ENCODE measurements around the gene BCL2A1. TPM values are rescaled to one million over a fixed set of nuclear protein-coding genes. Genes with fewer than 3 reads are reported as not detected.

BCL2A1 gene
- total RNA-seq, 2 donors from 2014 or later: not detected

DNA sequence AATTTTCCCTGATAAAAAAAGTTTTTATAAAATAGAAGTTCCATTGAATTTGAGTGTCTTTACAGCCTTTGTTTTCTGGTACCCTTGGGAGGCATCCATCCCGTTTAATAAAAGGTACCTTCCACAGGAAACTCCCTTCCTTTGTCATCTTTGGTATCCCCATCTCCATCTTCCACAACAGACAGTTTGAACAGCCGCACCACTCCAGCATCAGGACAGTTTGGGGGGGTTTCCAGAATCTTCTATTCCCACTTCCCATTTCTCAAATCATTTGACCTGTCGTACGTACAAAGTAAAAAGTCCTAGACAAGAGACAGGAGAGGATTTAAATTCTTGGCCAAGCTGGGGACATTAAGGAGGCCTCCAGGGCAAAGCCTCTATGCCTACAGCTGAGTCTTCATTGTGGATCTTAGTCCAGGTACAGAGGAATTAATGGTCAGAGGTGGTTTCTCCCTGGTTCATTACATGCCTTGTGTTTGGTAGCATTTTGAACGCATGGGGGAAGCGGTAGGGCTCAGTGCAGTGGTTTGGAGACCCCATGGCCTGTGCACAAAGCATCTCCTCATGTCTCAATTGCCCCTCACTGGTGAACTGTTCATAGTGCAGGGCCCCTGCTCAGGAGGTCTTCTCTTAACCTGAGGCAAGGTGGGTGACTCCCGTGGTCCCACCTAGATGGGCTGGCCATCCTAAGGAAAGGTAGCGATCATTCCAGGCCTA, 19.4 kb upstream of the BCL2A1 start:
- Mint-ChIP-seq H3K36me3 (ENCODE audit: low read depth) (no peaks in the 10 kb centered on the region), H3K27me3 (ENCODE audit: insufficient read depth) (no peaks in the 10 kb centered on the region), H3K9me3 (peaks cover 2% of the 10 kb centered on the region), H3K27ac (no peak overlapping the region), H3K4me1 (no peaks in the 10 kb centered on the region), H3K4me3 (no peak overlapping the region)
- Histone ChIP-seq H3K4me3 (ENCODE audit: low read length) (no peak overlapping the region), H3K9ac (ENCODE audit: extremely low read depth, low read length, poor library complexity, severe bottlenecking) (no peak overlapping the region), H3K4me1 (ENCODE audit: control insufficient read depth, insufficient read depth, low read length) (no peaks in the 10 kb centered on the region), H3K27me3 (ENCODE audit: control insufficient read depth, insufficient read depth, low read length, poor library complexity, severe bottlenecking) (no peaks in the 10 kb centered on the region), H3K36me3 (ENCODE audit: control insufficient read depth, insufficient read depth, low read length) (no peaks in the 10 kb centered on the region), H3K9me3 (ENCODE audit: control insufficient read depth, low read length) (no peaks in the 10 kb centered on the region), H3K27ac (ENCODE audit: low read depth, low read length) (no peak overlapping the region)
- TF ChIP-seq, protein P1, sequence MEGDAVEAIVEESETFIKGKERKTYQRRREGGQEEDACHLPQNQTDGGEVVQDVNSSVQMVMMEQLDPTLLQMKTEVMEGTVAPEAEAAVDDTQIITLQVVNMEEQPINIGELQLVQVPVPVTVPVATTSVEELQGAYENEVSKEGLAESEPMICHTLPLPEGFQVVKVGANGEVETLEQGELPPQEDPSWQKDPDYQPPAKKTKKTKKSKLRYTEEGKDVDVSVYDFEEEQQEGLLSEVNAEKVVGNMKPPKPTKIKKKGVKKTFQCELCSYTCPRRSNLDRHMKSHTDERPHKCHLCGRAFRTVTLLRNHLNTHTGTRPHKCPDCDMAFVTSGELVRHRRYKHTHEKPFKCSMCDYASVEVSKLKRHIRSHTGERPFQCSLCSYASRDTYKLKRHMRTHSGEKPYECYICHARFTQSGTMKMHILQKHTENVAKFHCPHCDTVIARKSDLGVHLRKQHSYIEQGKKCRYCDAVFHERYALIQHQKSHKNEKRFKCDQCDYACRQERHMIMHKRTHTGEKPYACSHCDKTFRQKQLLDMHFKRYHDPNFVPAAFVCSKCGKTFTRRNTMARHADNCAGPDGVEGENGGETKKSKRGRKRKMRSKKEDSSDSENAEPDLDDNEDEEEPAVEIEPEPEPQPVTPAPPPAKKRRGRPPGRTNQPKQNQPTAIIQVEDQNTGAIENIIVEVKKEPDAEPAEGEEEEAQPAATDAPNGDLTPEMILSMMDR (conservative IDR thresholded peaks at IDR 0.05): no peak
- no peak for DNase-seq
- WGBS, 2 experiments (ENCODE audit: insufficient coverage in 1 of 2, insufficient read length in 1 of 2): 95 to 96% methylated on average over 8 of the region's 8 CpGs

DNA sequence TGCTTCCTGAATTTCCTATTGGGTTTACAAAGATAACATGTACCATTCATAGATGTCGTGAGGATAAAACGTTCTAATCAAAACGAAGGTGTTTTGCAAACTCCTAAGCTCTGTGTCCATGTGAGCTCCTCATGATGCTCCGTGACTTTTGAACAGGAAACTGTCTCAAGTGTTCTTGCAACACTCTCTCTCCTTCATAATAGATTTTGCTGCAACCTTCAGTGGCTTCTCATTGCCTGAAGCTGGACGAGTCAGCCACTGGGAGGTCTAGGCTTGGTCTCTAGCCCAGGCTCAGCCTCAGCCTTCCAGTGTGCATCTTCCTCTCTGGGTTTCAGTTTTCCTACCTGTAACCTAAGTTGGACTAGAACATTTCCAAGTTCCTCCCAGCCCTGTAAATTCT, 18.7 kb upstream of the BCL2A1 start:
- Histone ChIP-seq H3K27ac (ENCODE audit: low read depth, low read length) (no peak overlapping the region), H3K4me1 (ENCODE audit: control insufficient read depth, insufficient read depth, low read length) (no peaks in the 10 kb centered on the region), H3K9ac (ENCODE audit: extremely low read depth, low read length, poor library complexity, severe bottlenecking) (no peak overlapping the region), H3K36me3 (ENCODE audit: control insufficient read depth, insufficient read depth, low read length) (no peaks in the 10 kb centered on the region), H3K4me3 (ENCODE audit: low read length) (no peak overlapping the region), H3K27me3 (ENCODE audit: control insufficient read depth, insufficient read depth, low read length, poor library complexity, severe bottlenecking) (no peaks in the 10 kb centered on the region), H3K9me3 (ENCODE audit: control insufficient read depth, low read length) (no peaks in the 10 kb centered on the region)
- TF ChIP-seq, protein P1 (conservative IDR thresholded peaks at IDR 0.05): no peak
- no peaks in the 10 kb centered on the region for H3K27me3 Mint-ChIP-seq (ENCODE audit: insufficient read depth)
- no peak for DNase-seq
- H3K9me3 Mint-ChIP-seq: peaks cover 2% of the 10 kb centered on the region
- no peaks in the 10 kb centered on the region for H3K36me3 Mint-ChIP-seq (ENCODE audit: low read depth)
- H3K4me1 Mint-ChIP-seq: no peaks in the 10 kb centered on the region
- 86 to 89% methylated on average over 5 of the region's 5 CpGs for WGBS, 2 experiments (ENCODE audit: insufficient coverage in 1 of 2, insufficient read length in 1 of 2)
- H3K4me3 Mint-ChIP-seq: no peak overlapping the region
- no peak overlapping the region for H3K27ac Mint-ChIP-seq

- H3K4me3 Mint-ChIP-seq: no peak overlapping the region
- TF ChIP-seq, protein P1 (conservative IDR thresholded peaks at IDR 0.05): no peak
- Histone ChIP-seq H3K4me1 (ENCODE audit: control insufficient read depth, insufficient read depth, low read length) (no peaks in the 10 kb centered on the region), H3K9me3 (ENCODE audit: control insufficient read depth, low read length) (no peaks in the 10 kb centered on the region), H3K9ac (ENCODE audit: extremely low read depth, low read length, poor library complexity, severe bottlenecking) (no peak overlapping the region), H3K36me3 (ENCODE audit: control insufficient read depth, insufficient read depth, low read length) (no peaks in the 10 kb centered on the region), H3K4me3 (ENCODE audit: low read length) (no peak overlapping the region), H3K27me3 (ENCODE audit: control insufficient read depth, insufficient read depth, low read length, poor library complexity, severe bottlenecking) (no peaks in the 10 kb centered on the region), H3K27ac (ENCODE audit: low read depth, low read length) (no peak overlapping the region)
- DNase-seq: no peak
- H3K36me3 Mint-ChIP-seq (ENCODE audit: low read depth): no peaks in the 10 kb centered on the region
- H3K27ac Mint-ChIP-seq: no peak overlapping the region
- peaks cover 2% of the 10 kb centered on the region for H3K9me3 Mint-ChIP-seq
- WGBS, 2 experiments (ENCODE audit: insufficient coverage in 1 of 2, insufficient read length in 1 of 2): 93 to 100% methylated on average over 2 of the region's 2 CpGs
- no peaks in the 10 kb centered on the region for H3K4me1 Mint-ChIP-seq
- no peaks in the 10 kb centered on the region for H3K27me3 Mint-ChIP-seq (ENCODE audit: insufficient read depth)
Observed at GRCh38 chr15:79989183-79989582, 18.2 kb upstream of the BCL2A1 start.

Data from endodermal cell (in vitro differentiated cells).